Activated CD8-positive, alpha-beta memory T cell treated with anti-CD3 and anti-CD28 coated beads, Interleukin-2, amount 50 U/mL, for 4 hours (primary cell): ENCODE measurements around the gene HIPK2.

Experiments
- DNase-seq: peaks from one replicate; pipeline ENCODE4 v3.0.0-alpha.2; 2020

The HIPK2 gene

DNA sequence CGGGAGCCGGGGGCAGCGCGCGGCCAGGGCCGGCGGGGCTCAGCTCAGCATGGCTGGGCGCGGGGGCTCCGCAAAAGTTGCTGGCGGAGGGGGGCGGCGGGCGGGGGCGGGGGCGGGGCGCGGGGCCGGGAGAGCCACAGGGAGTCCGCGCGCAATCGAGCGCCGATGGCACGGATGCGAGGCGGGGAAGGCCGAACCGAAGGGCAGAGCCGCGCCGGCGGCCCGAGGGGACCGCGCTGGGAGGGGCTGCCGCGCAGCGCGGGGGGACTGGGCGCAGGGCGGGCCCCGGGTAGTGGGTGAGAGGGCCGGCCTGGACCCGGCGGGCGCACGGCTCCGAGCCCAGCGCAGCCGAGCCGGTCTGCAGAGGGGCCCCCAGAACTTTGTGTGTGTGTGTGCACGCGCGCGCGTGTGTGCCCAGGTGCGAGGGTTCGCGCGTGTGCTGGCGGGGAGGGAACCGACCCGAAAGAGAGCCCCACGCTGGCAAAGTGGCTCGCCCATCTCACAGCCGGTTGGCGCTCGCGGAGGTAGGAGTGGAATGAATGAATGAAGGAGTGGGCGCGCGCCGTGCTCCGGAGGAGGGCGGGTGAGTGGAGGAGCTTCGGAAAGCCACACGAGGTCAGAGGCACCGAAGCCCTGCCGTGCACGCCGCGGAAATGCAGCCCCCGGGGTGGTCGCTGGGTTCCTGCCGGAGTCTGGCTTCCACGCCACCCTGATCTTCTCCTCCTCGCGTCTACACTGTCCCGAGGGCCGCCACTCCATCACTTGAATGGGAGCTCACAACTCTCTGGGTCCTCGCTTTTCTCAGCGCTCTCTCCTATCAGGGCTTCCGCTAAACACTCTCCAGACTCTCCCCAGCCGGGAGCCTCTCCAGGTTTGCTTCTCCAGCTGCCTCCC lies at the start of gene HIPK2:
HIPK2 (minus strand) TSS at position 51 of the 894 bp plus-strand sequence. CDS start 375 bp downstream, outside the sequence.
- DNase-seq, result peak; percentile 77

GRCh38 chr7:139827042-139827441 lies 49.2 kb upstream of the HIPK2 start:
- DNase-seq, result no peak

- no peak for DNase-seq
Measured at GRCh38 chr7:139825666-139826290, 48.0 kb upstream of the HIPK2 start.

- DNase-seq, result no peak
Measured at GRCh38 chr7:139823959-139824521, 46.2 kb upstream of the HIPK2 start.

- DNase-seq, result no peak
Measured at GRCh38 chr7:139822855-139823254, 45.1 kb upstream of the HIPK2 start.

DNA sequence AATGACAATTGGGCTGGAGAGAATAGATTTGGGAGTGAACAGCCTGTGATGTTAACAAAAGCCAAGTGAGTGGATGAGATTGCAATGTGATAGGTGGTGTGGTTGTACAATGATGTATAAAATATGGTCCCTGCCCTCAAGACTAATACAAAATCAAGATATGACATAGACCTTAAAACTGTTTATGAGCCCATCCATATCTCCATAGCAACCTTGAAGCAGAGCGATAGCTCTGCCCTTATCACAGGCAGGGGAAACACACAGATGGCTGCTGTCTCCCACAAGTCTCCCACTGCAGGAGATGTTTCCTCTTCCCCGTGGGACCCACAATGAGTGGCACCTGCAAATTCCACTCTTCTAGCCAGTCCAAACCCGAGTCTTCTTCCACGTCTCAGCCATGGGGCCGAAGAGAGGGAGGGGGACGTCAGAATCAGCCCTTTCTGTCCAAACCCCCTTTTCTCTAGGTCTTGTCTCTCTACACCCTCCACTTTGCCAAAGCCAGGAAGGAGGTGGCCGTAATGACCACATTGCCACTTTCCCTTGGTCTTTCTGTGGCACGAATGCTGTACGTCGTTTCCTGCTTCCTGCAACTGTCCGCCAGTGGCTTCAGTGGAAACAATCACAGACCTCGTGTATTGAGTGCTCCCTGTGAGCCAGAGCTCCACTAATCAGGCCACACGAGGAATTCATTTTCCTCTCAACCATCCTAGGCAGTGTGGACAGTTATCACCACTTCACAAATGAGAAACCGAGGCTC lies 43.7 kb upstream of the HIPK2 start:
- DNase-seq, result no peak

DNA sequence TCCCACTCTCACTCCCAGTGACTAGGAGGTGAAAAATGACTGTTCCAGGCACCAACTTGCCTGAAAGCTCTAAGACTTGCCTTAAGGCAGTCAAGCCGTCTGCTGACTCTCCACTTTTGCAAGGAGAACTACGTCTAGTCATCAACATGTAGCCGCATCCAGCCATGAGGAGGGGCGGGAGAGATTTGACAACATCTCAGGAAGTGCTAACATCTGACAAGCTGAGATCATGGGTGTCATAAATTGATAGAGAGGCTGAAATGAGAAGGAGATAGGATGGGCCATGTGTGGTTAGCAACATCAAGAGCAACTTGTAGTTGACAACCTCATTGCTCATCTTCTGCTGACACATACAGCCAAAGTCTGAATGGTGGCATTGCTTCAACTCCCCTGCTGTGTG lies 42.3 kb upstream of the HIPK2 start:
- no peak for DNase-seq

DNA sequence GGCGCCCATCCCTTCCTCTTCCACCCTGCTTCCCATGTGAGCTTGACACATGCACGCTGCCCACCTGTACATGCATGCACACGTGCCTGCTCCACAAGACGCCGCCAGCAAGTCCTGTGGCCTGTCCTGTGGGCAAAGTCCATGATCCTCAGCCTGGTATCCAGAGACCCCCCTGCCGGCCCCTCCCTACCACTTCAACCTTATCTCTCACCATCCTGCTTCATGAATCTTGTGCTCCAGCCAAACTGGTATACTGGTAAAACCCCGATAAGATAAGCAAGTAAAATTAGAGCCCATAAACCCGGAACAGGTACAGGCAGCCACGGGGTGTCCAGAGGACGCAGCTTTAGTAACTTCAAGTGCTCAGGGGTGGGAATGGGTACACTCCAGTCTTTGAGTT lies 39.5 kb upstream of the HIPK2 start:
- DNase-seq, result no peak

GRCh38 chr7:139813689-139814088 lies 35.9 kb upstream of the HIPK2 start:
- DNase-seq, result no peak

DNA sequence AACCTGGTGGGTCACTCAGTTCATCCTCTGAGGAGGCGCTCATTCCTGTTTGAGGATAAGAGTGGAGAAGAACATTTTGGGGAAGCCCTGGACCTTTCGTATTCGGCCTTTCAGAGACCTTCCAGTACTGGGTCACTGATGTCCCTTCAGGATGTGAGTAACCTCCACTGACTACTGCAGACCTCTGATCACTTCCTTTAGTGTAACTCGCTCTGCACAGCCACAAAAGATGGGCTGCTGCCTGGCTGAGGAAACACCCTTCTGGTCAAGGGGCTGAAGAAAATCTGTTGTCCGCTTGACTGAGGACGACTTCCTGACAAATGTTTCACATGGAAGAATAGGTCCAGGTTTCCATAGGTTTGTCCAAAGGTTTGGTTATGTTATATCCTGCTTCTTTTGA lies 35.4 kb upstream of the HIPK2 start:
- no peak for DNase-seq

DNA sequence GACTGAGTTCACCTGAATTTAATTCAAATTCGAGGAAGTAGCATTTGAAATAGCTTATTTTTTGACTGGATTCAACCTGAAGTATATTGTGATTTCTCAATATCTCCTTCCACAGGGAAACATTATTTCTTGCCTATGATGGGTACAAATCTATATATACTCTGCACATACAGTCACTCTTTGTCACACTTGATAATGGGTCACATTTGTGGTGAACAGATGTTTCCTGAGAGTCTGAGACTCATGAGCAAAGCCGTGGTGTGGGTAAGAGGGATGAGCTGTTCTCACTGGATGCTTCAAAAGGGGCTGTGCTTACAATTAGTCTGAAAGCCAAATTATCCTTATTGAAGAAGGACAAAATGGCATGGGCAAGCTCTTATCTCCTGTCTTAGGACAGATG lies 33.3 kb upstream of the HIPK2 start:
- DNase-seq, result no peak

- no peak for DNase-seq
Measured at GRCh38 chr7:139808846-139809442, 31.1 kb upstream of the HIPK2 start.

DNA sequence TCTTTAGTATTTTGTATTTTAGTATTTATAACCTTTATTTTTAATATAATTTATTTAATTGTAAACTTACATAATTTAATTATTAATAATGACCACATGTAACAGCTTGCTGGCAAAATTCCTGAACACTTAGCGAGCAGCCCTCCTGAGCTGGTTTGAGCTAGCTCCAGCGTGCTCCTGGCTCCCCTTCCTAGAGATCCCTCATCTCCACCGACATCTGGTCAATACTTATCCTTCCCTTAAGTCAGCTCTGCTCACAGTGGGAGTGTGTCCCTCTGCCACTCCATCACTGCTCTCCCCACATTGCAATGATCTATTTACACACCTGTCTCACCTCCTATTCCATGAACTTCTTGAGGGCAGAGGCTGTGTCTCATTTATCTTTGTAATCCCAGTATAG lies 30.6 kb upstream of the HIPK2 start:
- no peak for DNase-seq

GRCh38 chr7:139807009-139807408 lies 29.2 kb upstream of the HIPK2 start:
- DNase-seq, result no peak

GRCh38 chr7:139804571-139804970 lies 26.8 kb upstream of the HIPK2 start:
- DNase-seq, result no peak

DNA sequence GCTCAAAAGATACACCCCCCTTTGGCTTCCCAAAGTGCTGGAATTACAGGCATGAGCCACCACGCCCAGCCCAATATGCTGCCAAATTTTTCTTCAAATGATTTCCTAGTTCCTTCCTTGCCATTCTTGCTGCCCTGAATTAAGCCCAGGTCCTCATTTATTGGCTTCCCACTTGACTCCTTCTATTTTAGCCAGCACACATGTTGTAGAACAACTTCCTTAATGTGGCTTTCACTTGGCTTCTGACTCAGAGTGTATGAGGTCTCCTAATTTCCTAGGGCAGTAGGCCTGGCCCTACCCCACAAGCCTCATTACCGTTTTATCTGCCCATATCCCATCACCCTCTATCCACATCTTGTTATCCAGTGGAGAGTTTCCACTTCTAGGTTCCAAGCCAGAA lies 21.8 kb upstream of the HIPK2 start:
- no peak for DNase-seq

DNA sequence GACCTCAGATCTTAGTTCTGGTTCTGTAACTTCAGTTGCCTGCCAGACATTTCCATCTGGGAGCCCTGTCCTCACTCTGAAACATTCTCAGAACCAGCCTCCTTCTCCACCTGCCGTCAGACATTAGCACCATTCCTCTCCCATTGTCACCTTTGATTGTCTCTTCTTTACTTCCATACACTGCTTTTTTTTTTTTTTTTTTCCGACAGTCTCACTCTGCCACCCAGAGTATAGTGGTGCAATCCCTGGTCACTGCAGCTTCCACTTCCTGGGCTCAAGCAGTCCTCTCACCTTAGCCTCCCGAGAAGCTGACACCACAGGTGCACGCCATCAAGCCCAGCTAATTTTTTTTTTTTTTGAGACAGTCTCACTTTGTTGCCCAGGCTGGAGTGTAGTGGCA lies 21.1 kb upstream of the HIPK2 start:
- DNase-seq, result no peak

DNA sequence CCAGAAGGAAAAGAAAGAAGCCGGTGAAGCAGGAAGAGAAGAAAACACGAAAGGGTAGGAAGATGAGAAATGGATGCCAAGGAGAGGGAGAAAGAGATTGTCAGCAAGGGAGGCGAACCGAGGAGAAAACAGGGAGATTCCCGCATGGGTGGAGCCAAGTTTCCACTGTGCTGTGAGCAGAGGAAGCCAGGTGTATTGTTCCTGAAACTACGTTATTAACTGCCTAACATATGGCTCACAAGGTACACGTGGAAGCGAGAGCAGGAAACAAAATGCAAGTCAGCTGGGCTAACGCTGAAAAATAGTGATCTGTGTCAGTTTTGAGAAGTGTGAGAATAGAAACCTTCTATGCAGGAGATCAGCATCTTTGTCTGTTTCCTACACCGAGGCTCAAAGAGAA lies 20.4 kb upstream of the HIPK2 start:
- no peak for DNase-seq

GRCh38 chr7:139797607-139798006 lies 19.8 kb upstream of the HIPK2 start:
- DNase-seq, result no peak

DNA sequence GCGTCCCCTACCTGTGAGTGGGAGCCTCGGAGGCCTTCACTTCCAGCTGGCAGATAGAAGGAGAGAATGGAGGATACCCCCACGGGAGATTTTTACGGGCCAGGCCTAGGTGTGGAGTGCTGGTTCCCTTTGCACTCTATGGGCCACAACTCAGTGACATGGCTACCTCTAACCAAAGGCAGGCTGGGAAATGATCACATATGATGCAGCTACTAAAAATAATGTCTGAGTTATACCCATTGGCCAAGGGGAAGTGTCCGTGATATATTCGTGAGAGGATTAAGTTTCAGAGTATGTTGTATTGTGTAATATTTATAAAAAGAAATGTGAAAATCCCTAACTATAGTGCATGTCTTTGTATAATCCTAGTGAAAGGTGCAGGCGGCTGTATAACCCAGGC lies 13.5 kb upstream of the HIPK2 start:
- no peak for DNase-seq

DNA sequence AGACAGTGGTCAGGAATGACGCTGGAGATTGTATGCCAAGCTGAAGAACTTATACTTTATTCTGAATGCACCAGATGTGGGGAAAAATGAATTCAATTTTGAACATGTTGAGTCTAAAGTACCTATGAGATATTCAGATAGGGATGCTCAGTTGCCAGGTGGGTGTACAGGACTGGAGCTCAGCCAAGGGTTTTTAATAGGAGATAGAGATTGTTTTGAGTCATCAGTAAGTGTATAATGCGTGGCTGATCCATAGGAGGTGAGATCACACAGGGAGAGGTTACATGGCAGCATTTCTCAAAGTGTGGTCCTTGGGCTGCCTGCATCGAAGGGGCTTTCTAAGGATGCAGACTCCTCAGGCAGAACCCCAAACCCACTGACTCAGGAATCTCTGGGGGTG lies 6.8 kb upstream of the HIPK2 start:
- DNase-seq, result no peak

DNA sequence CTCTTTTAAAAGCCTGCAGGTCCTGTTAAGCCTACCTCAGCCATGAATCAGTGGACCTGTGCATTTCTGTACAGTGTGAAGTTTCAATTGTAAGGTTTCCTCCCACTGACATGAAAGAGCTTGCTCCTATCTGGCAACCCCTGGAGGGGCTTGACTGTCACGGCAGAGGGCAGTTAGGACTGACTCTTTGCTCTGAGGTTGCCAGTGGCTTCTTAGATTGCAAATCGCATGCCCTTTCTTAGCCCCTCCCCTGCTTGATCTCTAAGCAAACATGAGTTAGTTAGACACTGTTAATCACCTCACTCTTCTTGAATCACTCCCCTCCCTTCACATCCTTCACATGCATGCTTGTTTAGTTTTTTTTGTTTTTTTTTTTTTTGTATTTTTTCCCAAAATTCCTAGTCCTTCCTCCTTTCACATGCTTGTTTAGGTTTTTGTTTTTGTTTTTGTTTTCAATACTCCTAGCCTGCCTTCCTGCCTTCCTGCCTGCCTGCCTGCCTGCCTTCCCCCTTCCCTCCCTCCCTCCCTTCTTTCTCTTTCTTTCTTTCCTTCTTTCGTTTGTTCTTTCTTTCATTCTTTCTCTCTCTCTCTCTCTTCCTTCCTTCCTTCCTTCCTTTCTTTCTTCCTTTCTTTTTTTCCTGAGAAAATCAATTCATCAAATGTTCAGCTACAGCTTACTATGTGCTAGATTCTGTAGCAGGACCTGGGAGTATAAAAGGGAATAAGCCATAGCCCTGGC lies 6.0 kb upstream of the HIPK2 start:
- no peak for DNase-seq
